Stimulated activated CD8-positive, alpha-beta memory T cell treated with anti-CD3 and anti-CD28 coated beads, Interleukin-15, amount 100 ng/mL, for 1 hour (primary cell): ENCODE data around the gene TCF25.
"Not testable (repeated sequence)": the region's sequence is repeated elsewhere in the genome, so short reads cannot be mapped to it uniquely, and the experiment has no call there.

Experiments used
- DNase-seq: peaks from one replicate; pipeline ENCODE4 v3.0.0-alpha.2; 2020; ENCODE audit warnings: low read depth

The TCF25 gene

GRCh38 chr16:89845417-89845816 lies 28.0 kb upstream of the TCF25 start:
- DNase-seq = no peak

DNA sequence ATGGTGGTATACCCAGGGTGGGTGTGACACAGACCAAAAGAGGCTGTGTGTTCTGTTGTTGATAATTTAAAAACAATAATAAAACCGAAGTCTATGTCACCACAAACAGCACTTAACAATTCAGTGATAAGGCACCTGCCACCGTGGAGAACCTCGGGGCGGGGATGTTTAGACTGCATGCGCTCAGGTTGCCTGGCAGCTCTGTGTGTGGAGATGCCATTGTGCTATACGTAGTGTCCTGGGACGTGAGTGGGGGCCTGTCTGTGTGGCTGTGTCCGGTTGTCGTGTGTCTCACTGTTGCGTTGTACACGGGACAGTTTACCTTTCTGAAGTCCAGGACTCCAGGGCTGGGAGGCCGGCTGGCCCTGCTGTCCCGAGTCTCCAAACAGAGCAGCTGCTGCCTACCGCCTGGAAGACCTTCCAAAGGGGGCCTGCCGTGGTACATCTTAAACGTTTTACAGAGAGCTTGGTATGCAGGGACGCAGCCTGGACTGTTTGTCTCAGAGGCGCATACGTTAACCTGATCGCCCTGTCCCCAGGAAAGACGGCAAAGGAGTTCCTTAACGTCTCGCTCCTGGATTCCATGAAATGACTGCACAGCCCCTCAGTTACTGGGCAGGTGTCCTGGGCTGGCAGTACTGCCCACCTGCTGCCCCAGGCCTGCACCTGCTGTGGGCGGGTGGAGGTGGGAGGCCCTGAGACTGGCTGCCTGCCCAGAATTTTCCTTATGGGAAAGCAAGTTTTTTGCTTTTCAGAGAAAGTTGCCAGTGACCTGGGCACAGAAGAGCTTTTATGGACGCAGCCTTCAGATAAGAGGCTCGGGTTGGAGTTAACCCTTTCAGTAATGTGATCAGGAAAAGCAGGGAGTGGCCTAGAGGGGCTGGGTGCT lies 26.1 kb upstream of the TCF25 start:
- DNase-seq = no peak

- DNase-seq = no peak
These were observed 25.5 kb upstream of the TCF25 start for GRCh38 chr16:89847940-89848297.

- DNase-seq = no peak
These were observed 24.4 kb upstream of the TCF25 start for GRCh38 chr16:89848974-89849373.

DNA sequence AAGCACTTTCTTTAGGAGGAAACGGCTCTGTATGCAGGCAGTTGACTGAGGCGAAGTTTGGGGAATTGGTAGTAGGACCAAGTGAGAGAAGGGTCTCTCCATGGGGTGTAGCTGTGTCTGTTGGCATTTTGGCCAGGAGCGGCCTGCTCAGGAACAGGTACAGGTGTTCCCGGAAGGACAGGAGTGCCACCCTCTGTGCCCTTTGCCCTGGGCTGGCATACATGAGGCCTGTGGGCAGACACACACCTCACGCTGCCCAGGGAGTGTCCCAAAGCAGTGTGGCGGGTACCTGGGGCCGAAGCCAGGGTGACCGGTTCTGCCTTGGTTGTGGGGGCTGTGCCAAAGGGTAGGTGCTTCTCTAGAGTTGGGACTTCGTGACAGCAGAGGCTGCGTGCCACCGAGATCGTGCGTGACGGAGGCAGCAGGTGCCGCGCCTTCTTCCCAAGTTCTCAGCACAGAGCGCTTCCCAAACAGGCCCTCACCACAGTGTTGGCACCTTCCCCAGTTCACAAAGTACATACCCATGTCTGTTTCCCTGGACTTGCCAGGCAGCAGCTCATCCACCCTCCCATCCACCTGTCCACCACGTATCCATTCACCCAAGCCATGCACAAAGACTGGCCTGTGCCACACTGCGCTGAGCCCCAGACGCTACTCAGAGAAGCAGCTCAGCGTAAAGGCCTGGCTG lies 19.9 kb upstream of the TCF25 start:
- no peak for DNase-seq

DNA sequence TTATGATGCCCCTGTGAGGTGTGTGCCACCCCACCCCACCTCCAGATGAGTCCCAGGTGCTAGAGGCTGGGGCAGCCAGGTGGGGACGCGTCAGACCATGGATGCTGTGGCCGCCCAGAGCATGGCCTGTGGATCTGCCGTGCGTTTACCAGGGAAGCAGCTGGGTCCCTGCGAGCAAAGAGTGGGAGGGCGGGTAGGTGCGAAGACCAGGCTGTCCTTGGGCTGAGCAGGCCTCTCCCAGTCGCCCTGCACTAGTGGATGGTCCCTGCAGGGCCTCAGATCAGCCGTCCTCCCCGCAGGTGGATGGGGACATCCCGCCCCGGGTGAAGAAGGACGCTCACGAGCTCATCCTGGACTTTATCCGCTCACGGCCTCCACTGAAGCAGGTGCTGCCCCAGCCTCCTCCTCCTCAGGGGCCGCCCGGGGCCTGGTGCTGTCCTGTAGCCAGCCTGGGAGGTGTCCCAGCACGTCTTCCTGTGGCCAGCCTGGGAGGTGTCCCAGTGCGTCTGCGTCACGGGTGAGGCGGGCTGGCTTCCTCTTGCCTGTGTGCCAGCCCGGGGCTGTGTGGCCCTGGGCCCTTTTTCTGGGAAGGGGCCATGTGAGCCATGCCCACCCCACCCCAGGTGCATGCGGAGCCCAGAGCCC lies 18.0 kb upstream of the TCF25 start:
- DNase-seq = no peak

GRCh38 chr16:89855986-89856385 lies 17.4 kb upstream of the TCF25 start:
- DNase-seq = no peak

DNA sequence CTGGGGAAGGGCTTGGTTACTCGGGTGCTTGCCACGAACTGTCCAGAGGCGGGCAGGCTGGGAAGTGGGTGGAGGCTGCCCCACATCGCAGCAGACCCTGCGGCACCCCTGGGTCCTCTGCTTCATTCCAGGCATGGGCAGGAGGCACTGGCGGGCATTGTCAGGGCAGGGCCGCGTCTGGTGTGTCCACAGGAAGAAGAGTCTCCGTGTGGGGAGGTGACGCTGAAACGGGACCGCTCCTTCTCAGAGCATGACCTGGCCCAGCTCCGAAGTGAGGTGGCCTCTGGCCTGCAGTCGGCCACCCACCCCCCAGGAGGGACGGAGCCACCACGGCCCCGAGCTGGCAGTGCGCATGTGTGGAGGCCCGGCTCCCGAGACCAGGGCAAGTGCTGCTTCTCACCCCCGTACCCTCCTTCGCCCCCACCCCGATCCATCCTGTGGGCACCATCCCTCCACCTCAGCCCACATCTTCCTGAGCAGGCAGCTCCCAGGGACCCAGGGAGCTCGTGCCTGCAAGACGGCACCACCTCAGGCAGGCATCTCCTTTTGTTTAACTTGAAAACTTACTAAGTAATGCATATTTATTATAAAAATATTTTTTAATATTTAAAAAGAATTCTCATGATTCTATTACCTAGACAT lies 14.3 kb upstream of the TCF25 start:
- DNase-seq = no peak

GRCh38 chr16:89859615-89860007 lies 13.8 kb upstream of the TCF25 start:
- DNase-seq = no peak

DNA sequence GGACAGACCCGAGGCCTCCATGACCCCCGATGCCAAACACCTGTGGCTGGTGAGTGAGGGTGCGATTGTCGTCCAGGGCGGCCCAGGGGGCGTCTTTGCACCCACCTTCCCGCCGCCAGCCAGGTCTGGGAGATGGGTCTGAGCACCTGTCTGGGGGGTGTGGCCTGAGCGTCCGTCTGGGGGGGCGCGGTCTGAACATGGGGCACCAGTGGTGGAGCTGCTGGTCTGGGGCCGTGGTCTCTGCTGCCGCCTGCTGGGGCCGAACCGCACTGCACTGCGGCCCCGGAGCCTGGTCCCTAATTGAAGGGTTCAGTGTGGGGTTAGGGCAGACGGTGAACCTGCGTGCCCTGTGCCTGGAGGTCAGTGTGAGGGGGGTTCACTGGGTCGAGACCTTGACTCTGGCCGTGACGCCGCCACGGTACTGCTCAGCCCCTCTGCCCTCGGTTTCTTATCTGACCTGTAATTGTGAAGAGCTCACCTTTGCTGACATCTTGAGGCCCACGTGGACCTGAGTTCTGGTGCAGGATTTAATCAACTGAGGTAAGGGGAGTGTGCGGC lies 12.6 kb upstream of the TCF25 start:
- DNase-seq = peak; percentile 58

- no peak for DNase-seq
These were observed 11.7 kb upstream of the TCF25 start for GRCh38 chr16:89861648-89862047.

GRCh38 chr16:89862732-89863131 lies 10.7 kb upstream of the TCF25 start:
- no peak for DNase-seq

- peak; percentile 16 for DNase-seq
These were observed 9.5 kb upstream of the TCF25 start for GRCh38 chr16:89863741-89864526.

GRCh38 chr16:89864527-89864820 lies 8.9 kb upstream of the TCF25 start:
- DNase-seq = no peak

GRCh38 chr16:89867918-89868317 lies 5.5 kb upstream of the TCF25 start:
- no peak for DNase-seq

DNA sequence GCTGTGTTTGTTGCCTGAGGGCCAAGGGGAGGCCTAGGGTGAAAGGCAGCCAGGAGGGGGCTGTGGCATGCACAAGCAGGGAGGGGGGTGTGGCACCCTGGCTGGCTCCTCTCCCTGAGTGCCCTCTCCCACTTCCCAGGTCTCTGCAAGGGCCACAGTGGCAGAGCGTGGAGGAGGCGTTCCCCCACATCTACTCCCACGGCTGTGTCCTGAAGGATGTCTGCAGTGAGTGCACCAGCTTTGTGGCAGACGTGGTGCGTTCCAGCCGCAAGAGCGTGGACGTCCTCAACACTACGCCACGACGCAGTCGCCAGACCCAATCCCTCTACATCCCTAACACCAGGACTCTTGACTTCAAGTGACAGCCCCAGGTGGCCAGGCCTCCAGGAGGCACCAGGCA lies 3.5 kb upstream of the TCF25 start:
- DNase-seq = no peak

- DNase-seq = no peak
These were observed 3.0 kb upstream of the TCF25 start for GRCh38 chr16:89870440-89870839.

DNA sequence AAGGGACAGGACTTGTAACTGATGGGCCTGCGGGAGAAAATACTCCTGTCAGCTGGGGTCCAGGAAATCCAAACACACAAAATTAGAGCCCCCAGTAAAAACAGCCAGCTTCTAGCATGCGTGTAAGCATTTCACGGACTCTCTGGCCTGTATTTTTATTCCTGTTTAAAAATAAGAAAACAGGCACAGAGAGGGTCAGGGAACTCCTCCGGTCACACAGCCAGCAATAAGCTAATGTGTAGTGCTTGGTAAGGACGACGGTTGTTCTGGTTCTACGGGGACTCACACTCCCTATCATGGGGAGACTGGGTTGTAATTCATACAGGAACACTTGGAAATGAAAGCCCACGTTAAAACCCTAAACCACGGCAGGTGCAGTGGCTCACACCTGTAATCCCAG lies 1.5 kb upstream of the TCF25 start:
- DNase-seq = no peak

GRCh38 chr16:89873972-89874689 lies 739 bp downstream of the TCF25 start:
- DNase-seq = peak; percentile 83

DNA sequence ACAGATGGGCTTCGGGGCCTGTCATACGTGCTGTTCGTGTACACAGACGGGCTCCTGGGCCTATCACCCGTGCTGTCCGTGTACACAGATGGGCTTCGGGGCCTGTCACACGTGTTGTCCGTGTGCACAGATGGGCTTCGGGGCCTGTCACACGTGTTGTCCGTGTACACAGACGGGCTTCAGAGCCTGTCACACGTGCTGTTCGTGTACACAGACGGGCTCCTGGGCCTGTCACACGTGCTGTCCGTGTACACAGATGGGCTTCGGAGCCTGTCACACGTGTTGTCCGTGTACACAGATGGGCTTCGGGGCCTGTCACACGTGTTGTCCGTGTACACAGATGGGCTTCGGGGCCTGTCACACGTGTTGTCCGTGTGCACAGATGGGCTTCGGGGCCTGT lies 5.7 kb downstream of the TCF25 start:
- DNase-seq = not testable (repeated sequence)
